Endodermal cell (in vitro differentiated cells): ENCODE measurements around the gene SUSD1. TPM values are rescaled to one million over a fixed set of nuclear protein-coding genes. Genes with fewer than 3 reads are reported as not detected.

Source experiments
- DNase-seq: peaks from one replicate; pipeline ENCODE4 v3.0.0-alpha.2; 2017
- H3K27ac ChIP-seq: 2 replicates; pipeline ENCODE4 v1.5.1; 2013; ENCODE audit warnings: mild to moderate bottlenecking, low read depth, low read length, moderate library complexity
- H3K27me3 ChIP-seq: 2 replicates; pipeline ENCODE4 v1.6.1; 2013; ENCODE audit warnings: mild to moderate bottlenecking, low read length, moderate library complexity; ENCODE audit not compliant: insufficient read depth, control insufficient read depth, poor library complexity, severe bottlenecking
- H3K36me3 ChIP-seq: 2 replicates; pipeline ENCODE4 v1.7.0; 2013; ENCODE audit warnings: mild to moderate bottlenecking, low read length, moderate library complexity; ENCODE audit not compliant: control insufficient read depth, insufficient read depth
- H3K4me1 ChIP-seq: one replicate; pipeline ENCODE4 v1.7.0; 2013; ENCODE audit warnings: low read length; ENCODE audit not compliant: control insufficient read depth, insufficient read depth
- H3K4me3 ChIP-seq: 2 replicates; pipeline ENCODE4 v1.5.1; 2013; ENCODE audit warnings: mild to moderate bottlenecking, low read length, moderate library complexity
- H3K9ac ChIP-seq: 2 replicates; pipeline ENCODE4 v1.6.1; 2013; ENCODE audit warnings: mild to moderate bottlenecking, low read length, moderate library complexity; ENCODE audit not compliant: poor library complexity, severe bottlenecking; ENCODE audit errors: extremely low read depth
- H3K9me3 ChIP-seq: 2 replicates; pipeline ENCODE4 v1.6.1; 2013; ENCODE audit warnings: mild to moderate bottlenecking, low read length, moderate library complexity; ENCODE audit not compliant: control insufficient read depth
- H3K27ac Mint-ChIP-seq: 2 replicates; pipeline ENCODE4 v1.8.0; 2020; ENCODE audit warnings: mixed read lengths
- H3K27me3 Mint-ChIP-seq: 2 replicates; pipeline ENCODE4 v1.8.0; 2021; ENCODE audit warnings: mild to moderate bottlenecking, mixed read lengths; ENCODE audit not compliant: insufficient read depth
- H3K36me3 Mint-ChIP-seq: 2 replicates; pipeline ENCODE4 v1.8.0; 2020; ENCODE audit warnings: low read depth, mixed read lengths
- H3K4me1 Mint-ChIP-seq: 2 replicates; pipeline ENCODE4 v1.8.0; 2020; ENCODE audit warnings: mixed read lengths
- H3K4me3 Mint-ChIP-seq: 2 replicates; pipeline ENCODE4 v1.8.0; 2020; ENCODE audit warnings: mild to moderate bottlenecking, moderate library complexity, mixed read lengths
- H3K9me3 Mint-ChIP-seq: 2 replicates; pipeline ENCODE4 v1.8.0; 2020; ENCODE audit warnings: mild to moderate bottlenecking, mixed read lengths
- CTCF ChIP-seq: fragments of 200-600 bp; sonication (generic); conservative IDR thresholded peaks from 2 replicates; pipeline ENCODE4 v1.5.0; 2021; ENCODE audit warnings: antibody characterized with exemption, mild to moderate bottlenecking
- WGBS, 2 experiments: methylation state at CpG; one replicate each; pipeline versions ENCODE4 v1.1.5 to v1.1.7; 2013; ENCODE audit warnings: missing lambda C conversion rate in 2 of 2, mixed read lengths in 1 of 2; ENCODE audit not compliant: insufficient coverage in 1 of 2, insufficient read length in 1 of 2; 5-methylcytosine and 5-hydroxymethylcytosine counted together
- total RNA-seq, 2 donors: library from RNA; stranded (reverse); fragmentation: NEBNext Ultra II Directional in 1 of 2; extraction: Animal tissue kit (Norgen Biotek cat#: 25700) in 1 of 2; gene quantifications; 2 replicates in 1 of 2; 3 replicates in 1 of 2; pipeline ENCODE4 v1.2.1, GENCODE V29; 2021

SUSD1 gene
- total RNA-seq, 2 donors from 2014 or later = 7.7 to 10.4 TPM

DNA sequence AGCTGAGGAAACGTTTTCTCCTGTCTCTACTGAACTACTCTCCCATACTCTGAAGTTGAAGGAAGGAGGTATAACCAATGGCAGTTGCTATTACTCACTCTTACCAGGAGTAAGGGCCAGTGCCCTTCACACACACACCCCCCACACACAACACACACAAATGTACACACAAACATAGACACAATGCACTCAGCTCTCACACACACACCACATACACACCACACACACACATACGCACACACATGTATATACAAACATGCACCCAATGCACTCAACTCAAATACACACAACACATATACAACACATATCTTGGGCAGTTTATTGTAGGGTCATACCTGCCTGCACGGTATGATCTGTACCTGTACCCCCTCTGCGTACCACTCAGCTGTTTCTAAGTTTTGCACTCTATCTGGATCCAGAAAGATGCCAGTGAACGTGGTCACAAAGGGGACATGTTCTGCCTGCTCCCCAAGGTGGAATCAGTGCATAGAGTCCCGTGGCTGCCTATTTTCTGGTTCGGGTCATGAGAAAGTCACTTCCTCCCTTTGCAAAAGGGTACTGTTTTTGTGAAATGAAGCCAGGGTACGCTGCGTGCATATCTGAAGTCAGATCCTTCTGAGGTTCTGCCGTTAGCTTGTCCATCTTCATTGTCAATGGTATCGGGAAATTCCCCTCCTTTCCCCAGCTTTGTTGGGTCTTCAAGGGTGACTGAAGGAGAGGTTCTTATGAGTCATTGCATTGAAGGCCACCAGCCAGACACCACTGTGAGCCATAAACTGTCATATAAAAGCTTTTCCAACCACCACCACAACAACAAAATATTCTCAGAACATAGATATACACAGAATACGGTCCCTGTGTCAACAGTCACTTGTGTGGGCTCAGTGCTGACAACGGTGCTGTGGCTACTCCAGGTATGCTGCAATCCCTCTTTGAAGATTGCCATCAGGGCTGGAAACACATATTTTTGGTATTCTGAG is 146.6 kb downstream of the SUSD1 start:
- Histone ChIP-seq H3K27ac (no peak overlapping the region), H3K4me1 (no peaks in the 10 kb centered on the region), H3K27me3 (no peaks in the 10 kb centered on the region), H3K36me3 (no peaks in the 10 kb centered on the region), H3K9ac (no peak overlapping the region), H3K9me3 (no peaks in the 10 kb centered on the region), H3K4me3 (no peak overlapping the region)
- peaks cover 21% of the 10 kb centered on the region for H3K4me1 Mint-ChIP-seq
- no peak overlapping the region for H3K27ac Mint-ChIP-seq
- WGBS, 2 experiments = 95 to 96% methylated on average over 10 to 12 of the region's 13 CpGs
- peak; percentile 31 for DNase-seq
- H3K27me3 Mint-ChIP-seq = no peaks in the 10 kb centered on the region
- no peaks in the 10 kb centered on the region for H3K36me3 Mint-ChIP-seq
- H3K4me3 Mint-ChIP-seq = no peak overlapping the region
- no peak for TF ChIP-seq CTCF
- H3K9me3 Mint-ChIP-seq = peaks cover 1% of the 10 kb centered on the region

GRCh38 chr9:112025850-112026249 is 149.2 kb downstream of the SUSD1 start:
- Mint-ChIP-seq H3K4me1 (peaks cover 7% of the 10 kb centered on the region), H3K27ac (no peak overlapping the region), H3K9me3 (peaks cover 1% of the 10 kb centered on the region), H3K27me3 (no peaks in the 10 kb centered on the region), H3K4me3 (no peak overlapping the region), H3K36me3 (no peaks in the 10 kb centered on the region)
- Histone ChIP-seq H3K4me3 (no peak overlapping the region), H3K27ac (no peak overlapping the region), H3K9me3 (no peaks in the 10 kb centered on the region), H3K9ac (no peak overlapping the region), H3K4me1 (no peaks in the 10 kb centered on the region), H3K27me3 (no peaks in the 10 kb centered on the region), H3K36me3 (no peaks in the 10 kb centered on the region)
- DNase-seq = peak; percentile 12
- WGBS, 2 experiments = 83 to 94% methylated on average over 1 to 3 of the region's 3 CpGs
- TF ChIP-seq CTCF = no peak

GRCh38 chr9:112021742-112022141 is 153.4 kb downstream of the SUSD1 start:
- no peak overlapping the region for H3K9ac ChIP-seq

More at GRCh38 chr9:112021742-112022141, 153.4 kb downstream of the SUSD1 start:
- Histone ChIP-seq H3K9me3 (no peaks in the 10 kb centered on the region), H3K27ac (no peak overlapping the region), H3K4me3 (no peak overlapping the region), H3K4me1 (no peaks in the 10 kb centered on the region), H3K27me3 (no peaks in the 10 kb centered on the region), H3K36me3 (no peaks in the 10 kb centered on the region)
- WGBS, 2 experiments = 97 to 100% methylated on average over 1 to 2 of the region's 2 CpGs
- peak; percentile 10 for DNase-seq
- H3K4me1 Mint-ChIP-seq = no peaks in the 10 kb centered on the region
- no peak overlapping the region for H3K27ac Mint-ChIP-seq
- no peak for TF ChIP-seq CTCF
- H3K4me3 Mint-ChIP-seq = no peak overlapping the region
- H3K9me3 Mint-ChIP-seq = peaks cover 1% of the 10 kb centered on the region
- H3K27me3 Mint-ChIP-seq = no peaks in the 10 kb centered on the region
- H3K36me3 Mint-ChIP-seq = no peaks in the 10 kb centered on the region
